Sigmoid colon (tissue), 7 donors: ENCODE results near the gene TRMT112. TPM values are rescaled to one million over a fixed set of nuclear protein-coding genes. Genes with fewer than 3 reads are reported as not detected.
A peak's percentile ranks its signal among the peaks of the same experiment; 100 is the strongest.

ENCODE experiments used
- DNase-seq: peaks from one replicate; pipeline ENCODE4 v3.0.0-alpha.2; 2019
- H3K27ac ChIP-seq, 4 donors: fragments of 200-600 bp; sonication (generic); one replicate each; pipeline ENCODE4 v1.5.1; 2016 to 2019; ENCODE audit warnings: mild to moderate bottlenecking in 1 of 4
- H3K27me3 ChIP-seq, 3 donors: fragments of 200-600 bp; sonication (generic); one replicate each; pipeline ENCODE4 v1.5.1; 2019; ENCODE audit warnings: mild to moderate bottlenecking in 1 of 3
- H3K36me3 ChIP-seq, 4 donors: fragments of 200-600 bp; sonication (generic); one replicate each; pipeline ENCODE4 v1.5.1; 2016 to 2019
- H3K4me1 ChIP-seq, 4 donors: fragments of 200-600 bp; sonication (generic); one replicate each; pipeline ENCODE4 v1.5.1; 2017 to 2019
- H3K4me3 ChIP-seq, 4 donors: fragments of 200-600 bp; sonication (generic); one replicate each; pipeline ENCODE4 v1.5.1; 2017 to 2019; ENCODE audit warnings: mild to moderate bottlenecking in 2 of 4, moderate library complexity in 1 of 4
- H3K9me3 ChIP-seq, 4 donors: fragments of 200-600 bp in 3 of 4; sonication (generic) in 3 of 4; one replicate each; pipeline versions ENCODE4 v1.5.1 to v1.6.1; 2013 to 2019
- EP300 ChIP-seq, 4 donors: sonication (generic); formaldehyde crosslinking; IDR thresholded peaks; one replicate each; pipeline ENCODE4 v1.6.1; 2017; ENCODE audit warnings: antibody characterized with exemption in 4 of 4
- POLR2A ChIP-seq, 2 donors: fragments of 450-650 bp; IDR thresholded peaks; one replicate each; pipeline ENCODE4 v1.6.1; 2016; ENCODE audit warnings: antibody characterized with exemption in 2 of 2, mild to moderate bottlenecking in 2 of 2, moderate library complexity in 2 of 2
- POLR2AphosphoS5 ChIP-seq, 4 donors: sonication (generic); formaldehyde crosslinking; IDR thresholded peaks; one replicate each; pipeline ENCODE4 v1.6.1; 2017; ENCODE audit warnings: antibody characterized with exemption in 4 of 4
- WGBS, 2 donors: extraction: QIAGEN DNeasy Blood & Tissue Kit; methylation state at CpG; one replicate each; pipeline ENCODE4 v1.1.7; 2013; 5-methylcytosine and 5-hydroxymethylcytosine counted together
- intact Hi-C: fragments of 100-400 bp; cut with DNase I; formaldehyde crosslinking; loops from one replicate; pipeline ENCODE4 v1.15.1; 2023
- polyA plus RNA-seq, 3 donors: library from polyadenylated mRNA; stranded (reverse); fragments of 200-250 nt; gene quantifications; one replicate each; pipeline ENCODE4 v1.2.3, GENCODE V29; 2013
- total RNA-seq, 4 donors: library from RNA; depleted of rRNA; stranded (reverse); fragments of >200 nt; gene quantifications; one replicate each; pipeline ENCODE4 v1.1.0, GENCODE V29; 2016
- TF ChIP-seq, protein P1 (sequence below), 4 experiments: fragments of 450-650 bp in 3 of 4; fragments of 200-600 bp in 1 of 4; IDR thresholded peaks; one replicate each; pipeline ENCODE4 v1.5.1; 2016 to 2019; ENCODE audit warnings: antibody characterized with exemption in 4 of 4, mild to moderate bottlenecking in 3 of 4, moderate library complexity in 2 of 4
- donor health status: healthy with polysubstance abuse.
- donor health status: Bipolar disorder and iron deficiency.
- donor health status: healthy.

The TRMT112 gene
- total and polyA plus RNA-seq, 7 donors, result 148 to 353 (median 232) TPM

DNA sequence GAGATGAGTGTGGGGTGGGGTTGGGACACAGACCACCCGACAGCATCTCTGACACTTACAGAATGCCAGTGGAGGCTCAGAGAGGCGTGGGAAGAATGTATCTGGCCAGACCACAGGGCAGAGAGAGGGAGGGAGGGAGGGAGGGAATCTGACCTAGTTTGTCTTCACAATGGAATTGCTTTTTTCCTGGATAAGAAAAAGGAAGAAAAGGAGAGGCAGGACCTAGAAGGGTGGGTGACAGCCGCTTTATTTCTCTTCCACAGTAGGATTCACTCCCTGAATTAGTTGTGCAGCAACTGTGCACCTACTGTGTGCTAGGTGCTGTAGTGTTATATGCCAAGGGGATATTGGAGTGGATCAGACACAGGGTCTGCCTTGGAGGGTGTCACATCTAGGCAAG is 22.6 kb downstream of the TRMT112 start:
- intact Hi-C loops, result no loop called here
- H3K9me3 ChIP-seq, result no peaks in the 10 kb centered on the region
- H3K27ac ChIP-seq, result no peak overlapping the region
- H3K36me3 ChIP-seq, result no peaks in the 10 kb centered on the region
- no peak for DNase-seq
- no peak for TF ChIP-seq POLR2AphosphoS5 (IDR thresholded peaks at IDR 0.05)
- TF ChIP-seq POLR2A (IDR thresholded peaks at IDR 0.05), result no peak
- TF ChIP-seq EP300 (IDR thresholded peaks at IDR 0.05), result no peak
- TF ChIP-seq, protein P1, sequence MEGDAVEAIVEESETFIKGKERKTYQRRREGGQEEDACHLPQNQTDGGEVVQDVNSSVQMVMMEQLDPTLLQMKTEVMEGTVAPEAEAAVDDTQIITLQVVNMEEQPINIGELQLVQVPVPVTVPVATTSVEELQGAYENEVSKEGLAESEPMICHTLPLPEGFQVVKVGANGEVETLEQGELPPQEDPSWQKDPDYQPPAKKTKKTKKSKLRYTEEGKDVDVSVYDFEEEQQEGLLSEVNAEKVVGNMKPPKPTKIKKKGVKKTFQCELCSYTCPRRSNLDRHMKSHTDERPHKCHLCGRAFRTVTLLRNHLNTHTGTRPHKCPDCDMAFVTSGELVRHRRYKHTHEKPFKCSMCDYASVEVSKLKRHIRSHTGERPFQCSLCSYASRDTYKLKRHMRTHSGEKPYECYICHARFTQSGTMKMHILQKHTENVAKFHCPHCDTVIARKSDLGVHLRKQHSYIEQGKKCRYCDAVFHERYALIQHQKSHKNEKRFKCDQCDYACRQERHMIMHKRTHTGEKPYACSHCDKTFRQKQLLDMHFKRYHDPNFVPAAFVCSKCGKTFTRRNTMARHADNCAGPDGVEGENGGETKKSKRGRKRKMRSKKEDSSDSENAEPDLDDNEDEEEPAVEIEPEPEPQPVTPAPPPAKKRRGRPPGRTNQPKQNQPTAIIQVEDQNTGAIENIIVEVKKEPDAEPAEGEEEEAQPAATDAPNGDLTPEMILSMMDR (IDR thresholded peaks at IDR 0.05), result no peak
- WGBS, 2 donors, result 51 to 71% methylated on average over 3 of the region's 3 CpGs
- H3K4me1 ChIP-seq, result peaks cover 0 to 31% (median 27%) of the 10 kb centered on the region in 4 donors
- H3K4me3 ChIP-seq, result no peak overlapping the region
- peaks cover 51 to 100% (median 98%) of the 10 kb centered on the region in 3 donors for H3K27me3 ChIP-seq

DNA sequence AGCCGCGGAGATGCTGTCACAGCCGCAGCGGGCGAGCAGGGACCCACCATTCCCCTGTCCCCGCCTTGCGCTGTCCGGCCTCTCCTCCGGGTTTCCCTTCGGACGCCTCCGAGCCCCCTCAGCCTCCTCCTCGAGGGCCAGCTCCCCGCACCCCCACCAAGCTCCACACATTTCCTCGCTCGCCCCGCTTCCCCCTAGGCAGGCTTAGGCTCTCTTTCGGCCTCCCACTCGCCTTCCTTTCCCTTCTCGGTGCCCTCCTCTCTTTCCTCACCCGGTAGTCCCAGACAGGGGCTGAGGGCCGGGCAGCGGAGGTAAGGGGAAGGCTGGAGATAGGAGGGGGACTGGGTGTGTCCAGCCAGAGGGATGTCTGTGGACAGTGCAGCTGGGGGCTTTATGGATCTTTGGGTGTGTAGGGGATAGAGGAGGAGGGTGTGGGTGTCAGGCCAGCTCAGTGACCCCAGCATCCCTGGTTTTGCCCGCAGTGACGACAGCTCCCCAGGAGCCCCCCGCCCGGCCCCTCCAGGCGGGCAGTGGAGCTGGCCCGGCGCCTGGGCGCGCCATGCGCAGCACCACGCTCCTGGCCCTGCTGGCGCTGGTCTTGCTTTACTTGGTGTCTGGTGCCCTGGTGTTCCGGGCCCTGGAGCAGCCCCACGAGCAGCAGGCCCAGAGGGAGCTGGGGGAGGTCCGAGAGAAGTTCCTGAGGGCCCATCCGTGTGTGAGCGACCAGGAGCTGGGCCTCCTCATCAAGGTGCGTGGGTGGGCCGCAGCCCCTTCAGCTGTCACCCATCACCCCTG is 24.7 kb downstream of the TRMT112 start:
- intact Hi-C loops, result no loop called here
- H3K4me1 ChIP-seq, result peaks cover 0 to 21% (median 17%) of the 10 kb centered on the region in 4 donors
- WGBS, 2 donors, result 24 to 30% methylated on average over 42 of the region's 42 CpGs
- H3K27ac ChIP-seq, result no peak overlapping the region
- H3K36me3 ChIP-seq, result no peaks in the 10 kb centered on the region
- H3K4me3 ChIP-seq, result peak overlapping the region in 3 of 4 donors; percentile 15 to 40 (median 36)
- no peak for DNase-seq
- H3K9me3 ChIP-seq, result no peaks in the 10 kb centered on the region
- TF ChIP-seq, protein P1 (IDR thresholded peaks at IDR 0.05), result no peak
- no peak for TF ChIP-seq EP300 (IDR thresholded peaks at IDR 0.05)
- no peak for TF ChIP-seq POLR2A (IDR thresholded peaks at IDR 0.05)
- no peak for TF ChIP-seq POLR2AphosphoS5 (IDR thresholded peaks at IDR 0.05)
- peaks cover 37 to 85% (median 79%) of the 10 kb centered on the region in 3 donors for H3K27me3 ChIP-seq

DNA sequence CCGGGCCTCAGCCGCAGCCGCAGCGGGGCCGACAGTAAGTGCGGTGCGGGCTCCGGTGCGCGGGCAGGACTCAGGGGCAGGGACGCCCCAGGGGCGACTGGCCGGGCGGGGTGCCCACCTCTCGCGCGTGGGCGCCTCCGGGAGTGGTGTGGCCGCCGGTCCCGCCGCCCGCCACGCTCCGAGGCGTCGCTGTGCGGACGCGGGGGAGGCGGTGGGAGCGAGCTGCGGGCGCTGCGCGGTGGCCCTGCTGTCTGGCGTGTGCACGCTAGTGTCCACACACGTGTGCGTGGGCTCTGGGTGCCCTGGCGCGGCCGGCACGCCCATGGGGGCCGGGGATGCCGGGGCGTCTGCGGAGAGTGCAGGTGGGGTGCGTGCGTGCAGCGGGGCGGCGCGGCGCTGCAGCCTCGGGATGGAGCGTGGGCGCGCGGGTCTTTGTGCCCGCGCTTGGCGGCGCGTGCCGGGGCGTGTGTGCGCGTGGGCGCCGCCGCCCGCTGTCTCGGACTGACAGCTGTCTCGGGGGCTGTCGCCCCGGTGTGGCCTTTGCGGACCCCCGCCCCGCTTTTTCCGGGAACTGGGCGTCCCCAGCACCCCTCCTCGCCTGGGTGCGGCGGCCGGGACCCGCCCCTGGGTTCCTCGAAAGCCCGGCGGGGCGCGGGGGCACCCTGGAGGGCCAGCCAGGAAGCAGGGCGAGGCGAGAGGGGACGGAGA is 25.5 kb downstream of the TRMT112 start:
- TF ChIP-seq EP300 (IDR thresholded peaks at IDR 0.05) (no peak), POLR2AphosphoS5 (IDR thresholded peaks at IDR 0.05) (no peak), POLR2A (IDR thresholded peaks at IDR 0.05) (no peak)
- TF ChIP-seq, protein P1 (IDR thresholded peaks at IDR 0.05), result no peak
- WGBS, 2 donors, result 1% methylated on average over 96 of the region's 96 CpGs
- Histone ChIP-seq H3K9me3 (no peaks in the 10 kb centered on the region), H3K27me3 (peaks cover 29 to 77% (median 71%) of the 10 kb centered on the region in 3 donors), H3K27ac (no peak overlapping the region), H3K4me3 (peak overlapping the region in 3 of 4 donors; percentile 15 to 40 (median 36)), H3K4me1 (peaks cover 0 to 23% (median 18%) of the 10 kb centered on the region in 4 donors), H3K36me3 (no peaks in the 10 kb centered on the region)
- intact Hi-C loops, result no loop called here
- DNase-seq, result no peak

DNA sequence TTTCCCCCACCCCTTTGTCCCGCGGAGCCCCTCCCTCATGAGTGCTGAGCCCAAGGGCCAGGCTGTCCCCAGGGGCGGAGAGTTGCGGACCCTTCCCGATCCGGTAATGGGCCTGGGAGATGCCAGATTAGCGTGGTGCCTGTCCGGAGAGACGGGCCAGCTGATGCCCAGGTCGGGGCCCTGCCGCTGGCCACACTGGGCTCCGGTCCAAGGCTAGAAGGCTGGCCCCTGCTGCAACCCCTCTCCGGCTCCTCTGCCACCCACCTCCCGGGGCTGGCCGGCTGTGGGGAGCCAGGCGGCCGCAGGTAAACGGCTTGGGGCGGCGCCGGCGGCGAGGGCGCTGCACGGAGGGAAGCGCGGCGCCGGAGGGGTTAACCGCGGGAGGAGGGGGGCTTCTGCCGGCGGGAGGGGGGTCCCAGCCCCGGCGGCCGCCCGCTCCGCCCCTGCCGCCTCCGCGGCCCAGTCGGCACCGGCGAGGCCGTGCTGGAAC is 26.1 kb downstream of the TRMT112 start, which contains the start of gene KCNK4:
TSS of gene KCNK4 (plus strand) at position 41 of the 490 bp plus-strand sequence. CDS start 1,717 bp downstream, outside the sequence.
- TF ChIP-seq EP300 (IDR thresholded peaks at IDR 0.05) (no peak), POLR2AphosphoS5 (IDR thresholded peaks at IDR 0.05) (no peak), POLR2A (IDR thresholded peaks at IDR 0.05) (no peak)
- TF ChIP-seq, protein P1 (IDR thresholded peaks at IDR 0.05), result no peak
- WGBS, 2 donors, result 3 to 4% methylated on average over 45 of the region's 45 CpGs
- Histone ChIP-seq H3K4me1 (peaks cover 0 to 29% (median 24%) of the 10 kb centered on the region in 4 donors), H3K4me3 (peak within 1 kb of the TSS in 3 of 4 donors; percentile 15 to 40 (median 36)), H3K27me3 (peaks cover 23 to 71% (median 65%) of the 10 kb centered on the region in 3 donors), H3K9me3 (no peaks in the 10 kb centered on the region), H3K27ac (no peak within 1 kb of the TSS), H3K36me3 (no peaks in the 10 kb centered on the region)
- no peak for DNase-seq
- intact Hi-C loops, result no loop called here
